Uterus (tissue), 4 donors: ENCODE data around the gene IL10RA. TPM values are rescaled to one million over a fixed set of nuclear protein-coding genes. Genes with fewer than 3 reads are reported as not detected.

Source experiments
- DNase-seq, 2 donors: peaks; one replicate each; pipeline ENCODE4 v3.0.0-alpha.2; 2019 to 2020
- H3K27ac ChIP-seq, 2 donors: fragments of 200-600 bp; sonication (generic); 1 replicate in 1 of 2; 2 replicates in 1 of 2; pipeline ENCODE4 v1.5.1; 2016 to 2018
- H3K27me3 ChIP-seq, 2 donors: fragments of 200-600 bp; sonication (generic); one replicate each; pipeline ENCODE4 v1.5.1; 2018 to 2019; ENCODE audit warnings: control low read depth in 1 of 2
- H3K36me3 ChIP-seq, 2 donors: fragments of 200-600 bp; sonication (generic); one replicate each; pipeline ENCODE4 v1.5.1; 2019; ENCODE audit warnings: control low read depth in 1 of 2
- H3K4me1 ChIP-seq, 2 donors: fragments of 200-600 bp; sonication (generic); one replicate each; pipeline ENCODE4 v1.5.1; 2018 to 2019; ENCODE audit warnings: control low read depth in 1 of 2
- H3K4me3 ChIP-seq, 2 donors: fragments of 200-600 bp; sonication (generic); 1 replicate in 1 of 2; 2 replicates in 1 of 2; pipeline ENCODE4 v1.5.1; 2018 to 2019; ENCODE audit warnings: mild to moderate bottlenecking in 1 of 2
- H3K9me3 ChIP-seq, 2 donors: fragments of 200-600 bp; sonication (generic); one replicate each; pipeline ENCODE4 v1.5.1; 2019; ENCODE audit warnings: control low read depth in 1 of 2
- CTCF ChIP-seq, 4 experiments: fragments of 200-600 bp in 2 of 4; fragments of 450-650 bp in 2 of 4; sonication (generic) in 2 of 4; IDR thresholded peaks; one replicate each; pipeline ENCODE4 v1.5.1; 2016 to 2019; ENCODE audit warnings: antibody characterized with exemption in 4 of 4, mild to moderate bottlenecking in 2 of 4, moderate library complexity in 1 of 4
- POLR2A ChIP-seq, 2 donors: fragments of 450-650 bp; IDR thresholded peaks; one replicate each; pipeline ENCODE4 v1.6.1; 2016; ENCODE audit warnings: antibody characterized with exemption in 2 of 2, mild to moderate bottlenecking in 1 of 2, moderate library complexity in 1 of 2
- intact Hi-C: fragments of 100-400 bp; cut with DNase I; formaldehyde crosslinking; loops from one replicate; pipeline ENCODE4 v1.15.1; 2023; ENCODE audit warnings: low total_unique reads
- total RNA-seq, 4 donors: library from RNA; depleted of rRNA in 3 of 4; stranded (reverse); fragments of >200 nt in 3 of 4; gene quantifications; one replicate each; pipeline versions ENCODE4 v1.1.0 to v1.2.4, GENCODE V29; 2014 to 2023
- donor health status: DM: yes; HTN: yes; CAD: no.

The IL10RA gene
- total RNA-seq, 4 donors from 2014 or later: 6.8 to 45.9 (median 11.1) TPM

DNA sequence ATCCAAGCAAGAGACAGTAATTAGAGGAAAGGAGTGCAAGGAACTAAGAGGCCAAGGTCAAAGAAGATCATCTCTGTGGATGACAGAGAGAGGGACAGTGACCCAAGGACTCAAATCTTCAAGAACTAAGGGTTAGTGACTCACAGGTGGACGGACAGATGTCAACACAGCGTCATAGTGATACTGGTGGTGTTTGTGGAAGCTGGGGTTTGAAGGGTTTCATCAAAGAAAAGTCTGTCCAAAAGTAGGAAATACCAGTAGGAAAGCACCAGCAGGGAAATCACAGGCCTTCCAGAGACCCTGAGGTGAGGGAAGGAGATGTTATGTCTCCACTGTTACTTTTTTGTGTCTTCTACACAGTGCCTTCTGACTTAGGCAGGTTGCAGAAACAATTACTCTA is 32.2 kb downstream of the IL10RA start:
- Histone ChIP-seq H3K27ac (no peak overlapping the region), H3K4me1 (no peaks in the 10 kb centered on the region), H3K36me3 (no peaks in the 10 kb centered on the region), H3K27me3 (no peaks in the 10 kb centered on the region), H3K4me3 (no peak overlapping the region), H3K9me3 (no peaks in the 10 kb centered on the region)
- DNase-seq: no peak
- intact Hi-C loops: no loop called here
- TF ChIP-seq POLR2A (IDR thresholded peaks at IDR 0.05) (no peak), CTCF (IDR thresholded peaks at IDR 0.05) (no peak)

DNA sequence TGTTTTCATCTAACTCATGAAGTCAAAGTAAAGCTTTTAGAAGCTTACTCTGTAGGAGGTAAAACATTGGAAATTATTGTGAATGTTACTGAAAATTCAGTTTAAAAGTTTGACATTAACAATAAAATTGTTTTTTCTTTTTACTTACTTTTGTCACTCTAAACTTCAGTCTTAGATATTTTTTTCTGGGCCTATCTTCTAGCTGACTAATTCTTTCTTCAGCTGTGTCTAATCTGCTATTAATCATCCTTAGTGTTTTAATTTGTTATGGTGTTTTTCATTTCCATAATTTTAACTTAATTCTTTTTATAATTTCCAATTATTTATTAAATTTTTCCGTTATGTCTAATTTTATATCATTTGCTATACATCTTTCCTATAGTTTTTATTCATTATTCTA is 35.0 kb downstream of the IL10RA start:
- no peaks in the 10 kb centered on the region for H3K9me3 ChIP-seq
- H3K36me3 ChIP-seq: no peaks in the 10 kb centered on the region
- intact Hi-C loops: no loop called here
- TF ChIP-seq POLR2A (IDR thresholded peaks at IDR 0.05) (no peak), CTCF (IDR thresholded peaks at IDR 0.05) (no peak)
- no peaks in the 10 kb centered on the region for H3K27me3 ChIP-seq
- H3K4me3 ChIP-seq: no peak overlapping the region
- DNase-seq: no peak
- H3K27ac ChIP-seq: no peak overlapping the region
- H3K4me1 ChIP-seq: no peaks in the 10 kb centered on the region

- Histone ChIP-seq H3K27me3 (no peaks in the 10 kb centered on the region), H3K4me1 (no peaks in the 10 kb centered on the region), H3K9me3 (no peaks in the 10 kb centered on the region), H3K27ac (no peak overlapping the region), H3K4me3 (no peak overlapping the region), H3K36me3 (no peaks in the 10 kb centered on the region)
- TF ChIP-seq CTCF (IDR thresholded peaks at IDR 0.05) (no peak), POLR2A (IDR thresholded peaks at IDR 0.05) (no peak)
- intact Hi-C loops: no loop called here
- DNase-seq: no peak
Measured at GRCh38 chr11:118027694-118028093, 41.5 kb downstream of the IL10RA start.

DNA sequence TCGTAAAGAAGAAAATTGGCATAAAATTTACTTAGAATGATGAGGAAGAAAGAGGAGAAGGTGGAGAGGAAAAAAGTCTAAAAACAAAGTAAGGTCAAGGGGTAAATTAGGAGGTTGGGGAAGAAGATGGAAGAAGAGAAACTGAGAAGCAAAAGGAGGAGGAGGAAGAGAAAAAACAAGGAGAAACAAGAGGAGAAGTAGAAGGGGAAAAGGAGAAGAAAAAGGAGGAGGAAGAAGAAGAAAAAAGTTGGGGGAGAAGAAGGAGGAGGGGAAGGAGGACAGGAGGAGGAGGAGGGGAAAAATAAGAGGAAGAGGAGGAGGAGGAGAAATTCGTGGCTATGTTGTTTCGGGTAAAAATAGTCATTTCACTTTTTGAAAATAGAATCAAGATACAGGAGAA is 42.4 kb downstream of the IL10RA start:
- Histone ChIP-seq H3K27ac (no peak overlapping the region), H3K4me1 (no peaks in the 10 kb centered on the region), H3K4me3 (no peak overlapping the region), H3K9me3 (no peaks in the 10 kb centered on the region), H3K27me3 (no peaks in the 10 kb centered on the region), H3K36me3 (no peaks in the 10 kb centered on the region)
- DNase-seq: no peak
- no peak for TF ChIP-seq CTCF (IDR thresholded peaks at IDR 0.05)
- TF ChIP-seq POLR2A (IDR thresholded peaks at IDR 0.05): no peak
- intact Hi-C loops: no loop called here

DNA sequence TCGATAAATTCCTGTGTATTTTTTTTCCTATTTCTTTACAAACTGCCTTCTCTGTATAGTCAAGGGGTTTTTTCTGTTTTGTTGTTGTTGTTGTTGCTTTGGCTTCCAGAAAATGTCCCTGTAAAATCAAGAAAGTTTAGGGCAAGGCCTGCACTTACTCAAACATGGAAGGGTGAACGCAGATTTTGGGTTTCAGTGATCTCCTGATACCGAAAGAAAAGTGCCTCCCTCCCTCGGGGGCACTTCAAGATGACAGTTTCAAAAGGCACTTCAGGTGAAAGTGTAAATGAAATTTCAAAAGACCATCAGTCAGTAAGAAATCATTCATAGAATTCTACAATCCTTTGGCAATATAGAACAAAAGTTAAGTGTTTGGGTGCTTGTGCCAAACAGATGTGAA is 47.2 kb downstream of the IL10RA start:
- TF ChIP-seq POLR2A (IDR thresholded peaks at IDR 0.05) (no peak), CTCF (IDR thresholded peaks at IDR 0.05) (no peak)
- no peak overlapping the region for H3K4me3 ChIP-seq
- no peaks in the 10 kb centered on the region for H3K4me1 ChIP-seq
- intact Hi-C loops: no loop called here
- no peaks in the 10 kb centered on the region for H3K9me3 ChIP-seq
- H3K36me3 ChIP-seq: no peaks in the 10 kb centered on the region
- H3K27me3 ChIP-seq: no peaks in the 10 kb centered on the region
- no peak for DNase-seq
- H3K27ac ChIP-seq: no peak overlapping the region
